ENCODE data around the gene KCNE2.
A peak's percentile ranks its signal among the peaks of the same experiment; 100 is the strongest.

KCNE2 gene

GRCh38 chr21:34332347-34332746, 31.5 kb upstream of the KCNE2 start:
- ChIA-PET POLR2A (no interaction called here), CTCF (interaction anchor here (0.6 to 1.7 kb wide), 4 partner anchors 10 to 408 kb away, joined by 3 to 6 read pairs (median 5); no protein-coding TSS in a partner anchor)
- Histone ChIP-seq H3K4me1 (ENCODE audit: control insufficient read depth, insufficient read depth, low read length) (no peaks in the 10 kb centered on the region), H3K36me3 (ENCODE audit: control insufficient read depth in 2 of 2, insufficient read depth in 1 of 2, low read length in 2 of 2) (no peaks in the 10 kb centered on the region), H3K4me3 (ENCODE audit: low read depth, low read length) (no peak overlapping the region), H3K27ac (ENCODE audit: extremely low read depth, low read depth, low read length) (no peak overlapping the region), H3K9me3 (ENCODE audit: control insufficient read depth, insufficient read depth, low read depth, low read length) (no peaks in the 10 kb centered on the region)
- TF ChIP-seq ZNF449 (tag by site-specific recombination; IDR thresholded peaks at IDR 0.05) (no peak), SCRT2 (tag by site-specific recombination; IDR thresholded peaks at IDR 0.05) (0 out of 2 replicates have a peak, but pooled peaks have one; percentile 17)

- H3K27ac ChIP-seq (ENCODE audit: extremely low read depth, low read depth, low read length) = no peak overlapping the region
- no peaks in the 10 kb centered on the region for H3K4me1 ChIP-seq (ENCODE audit: control insufficient read depth, insufficient read depth, low read length)
- POLR2A ChIA-PET = interaction anchor here (0.7 kb wide), 1 partner anchor 243 kb away, joined by 5 read pairs; no protein-coding TSS in a partner anchor
- no peak for TF ChIP-seq ZNF510 (tag by site-specific recombination; IDR thresholded peaks at IDR 0.05; ENCODE audit: insufficient replicate concordance)
- no peak for TF ChIP-seq ZNF341 (tag by site-specific recombination; IDR thresholded peaks at IDR 0.05; ENCODE audit: low read depth)
- TF ChIP-seq, protein P1, sequence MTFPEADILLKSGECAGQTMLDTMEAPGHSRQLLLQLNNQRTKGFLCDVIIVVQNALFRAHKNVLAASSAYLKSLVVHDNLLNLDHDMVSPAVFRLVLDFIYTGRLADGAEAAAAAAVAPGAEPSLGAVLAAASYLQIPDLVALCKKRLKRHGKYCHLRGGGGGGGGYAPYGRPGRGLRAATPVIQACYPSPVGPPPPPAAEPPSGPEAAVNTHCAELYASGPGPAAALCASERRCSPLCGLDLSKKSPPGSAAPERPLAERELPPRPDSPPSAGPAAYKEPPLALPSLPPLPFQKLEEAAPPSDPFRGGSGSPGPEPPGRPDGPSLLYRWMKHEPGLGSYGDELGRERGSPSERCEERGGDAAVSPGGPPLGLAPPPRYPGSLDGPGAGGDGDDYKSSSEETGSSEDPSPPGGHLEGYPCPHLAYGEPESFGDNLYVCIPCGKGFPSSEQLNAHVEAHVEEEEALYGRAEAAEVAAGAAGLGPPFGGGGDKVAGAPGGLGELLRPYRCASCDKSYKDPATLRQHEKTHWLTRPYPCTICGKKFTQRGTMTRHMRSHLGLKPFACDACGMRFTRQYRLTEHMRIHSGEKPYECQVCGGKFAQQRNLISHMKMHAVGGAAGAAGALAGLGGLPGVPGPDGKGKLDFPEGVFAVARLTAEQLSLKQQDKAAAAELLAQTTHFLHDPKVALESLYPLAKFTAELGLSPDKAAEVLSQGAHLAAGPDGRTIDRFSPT (tag by site-specific recombination; IDR thresholded peaks at IDR 0.05) = no peak
- TF ChIP-seq SALL2 (tag by site-specific recombination; IDR thresholded peaks at IDR 0.05; ENCODE audit: borderline replicate concordance) = no peak
- TF ChIP-seq KLF10 (tag by site-specific recombination; IDR thresholded peaks at IDR 0.05) = no peak
- no peak for TF ChIP-seq ZNF138 (tag by site-specific recombination; IDR thresholded peaks at IDR 0.05; ENCODE audit: borderline replicate concordance)
- no peak for TF ChIP-seq KLF7 (tag by site-specific recombination; IDR thresholded peaks at IDR 0.05; ENCODE audit: borderline replicate concordance)
- TF ChIP-seq ZBTB21 (tag by site-specific recombination; IDR thresholded peaks at IDR 0.05) = no peak
- TF ChIP-seq MYNN (tag by site-specific recombination; IDR thresholded peaks at IDR 0.05; ENCODE audit: borderline replicate concordance) = no peak
- TF ChIP-seq GLI4 (tag by site-specific recombination; IDR thresholded peaks at IDR 0.05) = no peak
- TF ChIP-seq SP7 (tag by site-specific recombination; IDR thresholded peaks at IDR 0.05) = no peak
- no peak for TF ChIP-seq WT1 (tag by site-specific recombination; IDR thresholded peaks at IDR 0.05)
- TF ChIP-seq ZFP41 (tag by site-specific recombination; IDR thresholded peaks at IDR 0.05; ENCODE audit: borderline replicate concordance) = no peak
- TF ChIP-seq YY2 (tag by site-specific recombination; IDR thresholded peaks at IDR 0.05) = no peak
- no peak for TF ChIP-seq ZNF548 (tag by site-specific recombination; IDR thresholded peaks at IDR 0.05)
- TF ChIP-seq ZNF513 (tag by site-specific recombination; IDR thresholded peaks at IDR 0.05) = no peak
- TF ChIP-seq, protein P2, sequence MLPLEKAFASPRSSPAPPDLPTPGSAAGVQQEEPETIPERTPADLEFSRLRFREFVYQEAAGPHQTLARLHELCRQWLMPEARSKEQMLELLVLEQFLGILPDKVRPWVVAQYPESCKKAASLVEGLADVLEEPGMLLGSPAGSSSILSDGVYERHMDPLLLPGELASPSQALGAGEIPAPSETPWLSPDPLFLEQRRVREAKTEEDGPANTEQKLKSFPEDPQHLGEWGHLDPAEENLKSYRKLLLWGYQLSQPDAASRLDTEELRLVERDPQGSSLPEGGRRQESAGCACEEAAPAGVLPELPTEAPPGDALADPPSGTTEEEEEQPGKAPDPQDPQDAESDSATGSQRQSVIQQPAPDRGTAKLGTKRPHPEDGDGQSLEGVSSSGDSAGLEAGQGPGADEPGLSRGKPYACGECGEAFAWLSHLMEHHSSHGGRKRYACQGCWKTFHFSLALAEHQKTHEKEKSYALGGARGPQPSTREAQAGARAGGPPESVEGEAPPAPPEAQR (tag by site-specific recombination; IDR thresholded peaks at IDR 0.05) = no peak
- TF ChIP-seq ZNF121 (tag by site-specific recombination; IDR thresholded peaks at IDR 0.05) = no peak
- no peak for TF ChIP-seq TCF7L2 (IDR thresholded peaks at IDR 0.05; ENCODE audit: borderline replicate concordance, low read depth, low read length)
- CTCF ChIA-PET = interaction anchor here (0.6 to 1.7 kb wide), 6 partner anchors 9 to 409 kb away, joined by 3 to 6 read pairs (median 4); no protein-coding TSS in a partner anchor
- H3K4me3 ChIP-seq (ENCODE audit: low read depth, low read length) = no peak overlapping the region
- H3K36me3 ChIP-seq (ENCODE audit: control insufficient read depth in 2 of 2, insufficient read depth in 1 of 2, low read length in 2 of 2) = no peaks in the 10 kb centered on the region
- H3K9me3 ChIP-seq (ENCODE audit: control insufficient read depth, insufficient read depth, low read depth, low read length) = no peaks in the 10 kb centered on the region
These were observed 30.6 kb upstream of the KCNE2 start for GRCh38 chr21:34333121-34333739.

Measured in HEK293 (cell line).